Naive thymus-derived CD4-positive, alpha-beta T cell (primary cell): ENCODE data around the gene PDSS1. TPM values are rescaled to one million over a fixed set of nuclear protein-coding genes. Genes with fewer than 3 reads are reported as not detected.
A peak's percentile ranks its signal among the peaks of the same experiment; 100 is the strongest.

Source experiments
- ATAC-seq: fragments of 150-1000 bp; cut with Tn5 transposase; 2 replicates; pipeline ENCODE4 v1.10.0; 2021; ENCODE audit warnings: mild to moderate bottlenecking, moderate library complexity
- CTCF ChIA-PET: fragments of 350-600 bp; sonication (Branson Sonifier 250); formaldehyde crosslinking; loops from one replicate; lab custom pipeline; 2021; ENCODE audit warnings: antibody characterized with exemption; lab: Charles Lee
- POLR2A ChIA-PET: fragments of 350-600 bp; sonication (Branson Sonifier 250); formaldehyde crosslinking; loops from one replicate; lab custom pipeline; 2021; ENCODE audit warnings: antibody characterized with exemption, inconsistent platforms; lab: Charles Lee
- DNase-seq, 9 donors: peaks; one replicate each; pipeline versions ENCODE4 v3.0.0 to v3.0.0-alpha.2; 2020 to 2022; ENCODE audit warnings: mixed read lengths in 1 of 9
- H3K27ac ChIP-seq: one replicate; pipeline ENCODE4 v1.7.0; 2013; ENCODE audit warnings: mild to moderate bottlenecking, low read depth, low read length, moderate library complexity
- H3K27me3 ChIP-seq, 2 donors: one replicate each; pipeline ENCODE4 v1.7.0; 2013; ENCODE audit warnings: low read length in 2 of 2, mild to moderate bottlenecking in 2 of 2, moderate library complexity in 2 of 2; ENCODE audit not compliant: control insufficient read depth in 2 of 2, insufficient read depth in 2 of 2
- H3K36me3 ChIP-seq, 3 experiments: 1 replicate in 2 of 3; 2 replicates in 1 of 3; pipeline ENCODE4 v1.7.0; 2013; ENCODE audit warnings: low read length in 3 of 3, mild to moderate bottlenecking in 3 of 3, moderate library complexity in 1 of 3; ENCODE audit not compliant: insufficient read depth in 3 of 3, control insufficient read depth in 2 of 3
- H3K4me1 ChIP-seq, 2 donors: one replicate each; pipeline ENCODE4 v1.7.0; 2013; ENCODE audit warnings: low read length in 2 of 2, mild to moderate bottlenecking in 2 of 2, moderate library complexity in 1 of 2; ENCODE audit not compliant: control insufficient read depth in 2 of 2, insufficient read depth in 2 of 2
- H3K4me3 ChIP-seq: 2 replicates; pipeline ENCODE4 v1.7.0; 2013; ENCODE audit warnings: mild to moderate bottlenecking, low read length
- H3K9me3 ChIP-seq, 3 experiments: 1 replicate in 2 of 3; 2 replicates in 1 of 3; pipeline ENCODE4 v1.7.0; 2013; ENCODE audit warnings: low read length in 3 of 3; ENCODE audit not compliant: control insufficient read depth in 2 of 3
- H3K27ac Mint-ChIP-seq, 9 donors: one replicate each; pipeline ENCODE4 v1.8.0; 2020 to 2022; ENCODE audit warnings: mixed read lengths in 9 of 9, mild to moderate bottlenecking in 8 of 9, moderate library complexity in 5 of 9, inconsistent platforms in 2 of 9
- H3K27me3 Mint-ChIP-seq, 5 donors: one replicate each; pipeline ENCODE4 v1.8.0; 2021 to 2022; ENCODE audit warnings: mixed read lengths in 5 of 5, mild to moderate bottlenecking in 1 of 5
- H3K36me3 Mint-ChIP-seq, 5 donors: one replicate each; pipeline ENCODE4 v1.8.0; 2020 to 2022; ENCODE audit warnings: mixed read lengths in 5 of 5, mild to moderate bottlenecking in 3 of 5, inconsistent platforms in 1 of 5
- H3K4me1 Mint-ChIP-seq, 7 donors: one replicate each; pipeline ENCODE4 v1.8.0; 2020 to 2022; ENCODE audit warnings: mixed read lengths in 7 of 7, mild to moderate bottlenecking in 3 of 7, inconsistent platforms in 1 of 7
- H3K4me3 Mint-ChIP-seq, 10 donors: one replicate each; pipeline ENCODE4 v1.8.0; 2020 to 2022; ENCODE audit warnings: mild to moderate bottlenecking in 10 of 10, mixed read lengths in 10 of 10, moderate library complexity in 6 of 10, inconsistent platforms in 2 of 10
- H3K9me3 Mint-ChIP-seq, 11 donors: one replicate each; pipeline ENCODE4 v1.8.0; 2020 to 2022; ENCODE audit warnings: mixed read lengths in 11 of 11, mild to moderate bottlenecking in 4 of 11, inconsistent platforms in 1 of 11, moderate library complexity in 1 of 11
- intact Hi-C, 2 donors: fragments of 100-400 bp; cut with micrococcal nuclease; formaldehyde crosslinking; loops; one replicate each; pipeline ENCODE4 v1.15.1; 2023
- polyA plus RNA-seq, 2 donors: library from polyadenylated mRNA; unstranded; fragments of 300-500 nt; fragmentation: Illumina TruSeq; gene quantifications; one replicate each; pipeline ENCODE4 v1.2.3, GENCODE V29; 2021
- total RNA-seq, 6 experiments: library from RNA in 5 of 6; stranded (reverse) in 5 of 6; gene quantifications; 1 replicate in 5 of 6; 2 replicates in 1 of 6; pipeline ENCODE4 v1.2.3 and lab custom pipeline; 2021 to 2026

Gene PDSS1
- total and polyA plus RNA-seq, 7 experiments from 2014 or later, result 3.8 to 15.2 (median 4.7) TPM

GRCh38 chr10:26729395-26729794 is 31.9 kb downstream of the PDSS1 start:
- ATAC-seq, result no peak
- POLR2A ChIA-PET, result interaction anchor here (0.6 kb wide), 1 partner anchor 11 kb away, joined by 3 read pairs; no protein-coding TSS in a partner anchor

DNA sequence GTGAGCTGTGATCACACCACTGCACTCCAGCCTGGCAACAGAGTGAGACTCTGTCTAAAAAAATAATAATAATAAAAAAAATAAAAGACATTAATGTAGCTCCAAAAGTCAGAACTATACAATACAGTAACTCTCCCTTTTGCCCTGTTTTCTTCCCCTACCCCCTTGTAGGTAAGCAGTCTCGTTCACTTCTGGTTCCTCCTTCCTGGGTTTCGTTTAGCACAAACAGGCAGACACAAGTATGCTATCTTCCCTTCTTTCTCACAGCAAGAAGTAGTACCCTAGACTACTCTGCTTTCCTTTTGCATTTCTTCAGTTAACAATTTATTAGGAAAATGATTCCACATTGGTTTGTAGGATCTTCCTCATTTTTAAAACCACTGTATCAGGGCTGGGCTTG is 33.1 kb downstream of the PDSS1 start:
- Histone ChIP-seq H3K27me3 (no peaks in the 10 kb centered on the region), H3K4me3 (no peak overlapping the region), H3K4me1 (no peaks in the 10 kb centered on the region), H3K36me3 (peaks cover 0 to 22% (median 0%) of the 10 kb centered on the region in 3 experiments), H3K9me3 (no peaks in the 10 kb centered on the region), H3K27ac (no peak overlapping the region)
- ChIA-PET CTCF (interaction anchor here (0.9 to 1.4 kb wide), 2 partner anchors 13 to 150 kb away, joined by 3 to 5 read pairs; no protein-coding TSS in a partner anchor), POLR2A (no interaction called here)
- Mint-ChIP-seq H3K36me3 (peaks cover 3 to 38% (median 20%) of the 10 kb centered on the region in 5 donors), H3K27ac (no peak overlapping the region), H3K27me3 (no peaks in the 10 kb centered on the region), H3K4me1 (peaks cover 0 to 16% (median 6%) of the 10 kb centered on the region in 7 donors), H3K4me3 (no peak overlapping the region), H3K9me3 (no peaks in the 10 kb centered on the region)
- ATAC-seq (no peak), DNase-seq (no peak)
- intact Hi-C loops, result loop anchor here in 1 of 2 donors (10.0 kb wide), 1 partner anchor 374 kb away; the partner anchor contains the start of gene ANKRD26

More at GRCh38 chr10:26729395-26729794, 31.9 kb downstream of the PDSS1 start:
- no peak overlapping the region for H3K4me3 ChIP-seq
- H3K4me1 ChIP-seq, result no peaks in the 10 kb centered on the region
- H3K36me3 Mint-ChIP-seq, result peaks cover 0 to 30% (median 13%) of the 10 kb centered on the region in 5 donors
- H3K4me1 Mint-ChIP-seq, result peaks cover 0 to 10% (median 5%) of the 10 kb centered on the region in 7 donors
- H3K4me3 Mint-ChIP-seq, result no peak overlapping the region
- H3K36me3 ChIP-seq, result peaks cover 0 to 26% (median 0%) of the 10 kb centered on the region in 3 experiments
- no peaks in the 10 kb centered on the region for H3K27me3 Mint-ChIP-seq
- no peaks in the 10 kb centered on the region for H3K9me3 ChIP-seq
- no peak overlapping the region for H3K27ac ChIP-seq
- H3K27ac Mint-ChIP-seq, result no peak overlapping the region
- H3K9me3 Mint-ChIP-seq, result no peaks in the 10 kb centered on the region
- H3K27me3 ChIP-seq, result no peaks in the 10 kb centered on the region
- DNase-seq, result no peak
- CTCF ChIA-PET, result interaction anchor here (1.4 kb wide), 1 partner anchor 151 kb away, joined by 5 read pairs; no protein-coding TSS in a partner anchor
- intact Hi-C loops, result loop anchor here (5.0 kb wide), 3 partner anchors 37 to 1002 kb away; no protein-coding TSS in a partner anchor

GRCh38 chr10:26733750-26734568 is 36.5 kb downstream of the PDSS1 start:
- no peaks in the 10 kb centered on the region for H3K9me3 ChIP-seq
- DNase-seq (no peak), ATAC-seq (no peak)
- H3K27me3 Mint-ChIP-seq, result no peaks in the 10 kb centered on the region
- H3K36me3 ChIP-seq, result peaks cover 0 to 32% (median 0%) of the 10 kb centered on the region in 3 experiments
- H3K4me1 ChIP-seq, result no peaks in the 10 kb centered on the region
- no peak overlapping the region for H3K27ac ChIP-seq
- no peak overlapping the region for H3K4me3 Mint-ChIP-seq
- POLR2A ChIA-PET, result interaction anchor here (0.9 kb wide), 1 partner anchor 8 kb away, joined by 3 read pairs; no protein-coding TSS in a partner anchor
- peak overlapping the region in 5 of 9 donors; percentile 10 to 77 (median 59) for H3K27ac Mint-ChIP-seq
- H3K27me3 ChIP-seq, result no peaks in the 10 kb centered on the region
- peaks cover 0 to 36% (median 0%) of the 10 kb centered on the region in 7 donors for H3K4me1 Mint-ChIP-seq
- CTCF ChIA-PET, result interaction anchor here (2.3 kb wide), 1 partner anchor 7 kb away, joined by 6 read pairs; no protein-coding TSS in a partner anchor
- peaks cover 5 to 39% (median 18%) of the 10 kb centered on the region in 5 donors for H3K36me3 Mint-ChIP-seq
- no peak overlapping the region for H3K4me3 ChIP-seq
- H3K9me3 Mint-ChIP-seq, result no peaks in the 10 kb centered on the region
- intact Hi-C loops, result loop anchor here in 1 of 2 donors (10.0 kb wide), 1 partner anchor 371 kb away; the partner anchor contains the start of gene ANKRD26

DNA sequence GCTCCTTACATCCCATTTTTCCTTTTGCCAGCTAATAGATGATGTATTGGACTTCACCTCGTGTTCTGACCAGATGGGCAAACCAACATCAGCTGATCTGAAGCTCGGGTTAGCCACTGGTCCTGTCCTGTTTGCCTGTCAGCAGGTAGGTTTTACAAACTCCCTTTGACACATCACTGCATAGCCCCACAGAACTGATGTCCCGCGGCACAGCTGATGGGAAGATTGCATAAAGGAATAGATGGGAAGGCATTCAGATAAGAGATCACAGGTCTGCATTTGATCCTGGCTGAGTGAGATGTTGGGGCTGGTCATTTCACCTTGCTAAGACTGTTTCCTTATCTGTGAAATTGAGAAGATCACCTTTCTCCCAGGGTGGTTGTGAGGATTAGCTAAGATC is 37.9 kb downstream of the PDSS1 start:
- H3K27me3 ChIP-seq, result no peaks in the 10 kb centered on the region
- ATAC-seq, result no peak
- POLR2A ChIA-PET, result interaction anchor here (0.6 kb wide), 1 partner anchor 13 kb away, joined by 3 read pairs; no protein-coding TSS in a partner anchor
- peaks cover 5 to 40% (median 12%) of the 10 kb centered on the region in 5 donors for H3K36me3 Mint-ChIP-seq
- peaks cover 0 to 47% (median 0%) of the 10 kb centered on the region in 7 donors for H3K4me1 Mint-ChIP-seq
- H3K9me3 Mint-ChIP-seq, result no peaks in the 10 kb centered on the region
- no peak overlapping the region for H3K4me3 Mint-ChIP-seq
- H3K4me1 ChIP-seq, result no peaks in the 10 kb centered on the region
- no peaks in the 10 kb centered on the region for H3K9me3 ChIP-seq
- intact Hi-C loops, result loop anchor here in 1 of 2 donors (5.0 to 10.0 kb wide), 3 partner anchors 38 to 417 kb away; partner anchors contain the start of genes ANKRD26, PDSS1 and YME1L1
- CTCF ChIA-PET, result interaction anchor here (2.3 kb wide), 1 partner anchor 9 kb away, joined by 6 read pairs; no protein-coding TSS in a partner anchor
- H3K36me3 ChIP-seq, result peaks cover 0 to 32% (median 0%) of the 10 kb centered on the region in 3 experiments
- no peaks in the 10 kb centered on the region for H3K27me3 Mint-ChIP-seq
- H3K27ac ChIP-seq, result no peak overlapping the region
- peak overlapping the region in 7 of 9 donors; percentile 6 to 77 (median 53) for H3K27ac Mint-ChIP-seq
- no peak for DNase-seq
- H3K4me3 ChIP-seq, result no peak overlapping the region

DNA sequence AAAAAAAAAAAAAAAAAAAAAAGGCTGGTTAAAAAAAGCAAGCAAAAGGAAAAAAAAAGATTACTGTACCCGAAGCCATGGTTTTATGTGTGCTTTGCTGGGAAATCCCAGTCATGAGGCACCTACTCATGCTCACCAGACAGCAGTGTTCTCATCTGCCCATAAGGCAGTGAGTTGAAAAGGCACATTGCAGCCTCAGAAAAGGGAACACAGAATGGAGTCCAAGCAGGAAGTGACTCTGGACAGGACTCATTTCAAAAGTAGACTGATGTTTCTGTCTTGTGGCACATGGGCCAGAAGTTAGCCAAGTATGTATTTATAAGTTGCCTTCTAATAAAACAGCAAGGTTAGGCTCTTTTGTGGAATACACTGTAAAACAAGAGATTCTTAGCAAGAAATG is 40.2 kb downstream of the PDSS1 start:
- Mint-ChIP-seq H3K9me3 (no peaks in the 10 kb centered on the region), H3K27me3 (no peaks in the 10 kb centered on the region), H3K36me3 (peaks cover 5 to 50% (median 18%) of the 10 kb centered on the region in 5 donors), H3K4me1 (peaks cover 0 to 59% (median 0%) of the 10 kb centered on the region in 7 donors), H3K4me3 (peak overlapping the region in 1 of 10 donors; percentile 7), H3K27ac (peak overlapping the region in 7 of 9 donors; percentile 46 to 89 (median 69))
- Histone ChIP-seq H3K4me1 (no peaks in the 10 kb centered on the region), H3K36me3 (peaks cover 0 to 26% (median 0%) of the 10 kb centered on the region in 3 experiments), H3K9me3 (no peaks in the 10 kb centered on the region), H3K4me3 (no peak overlapping the region), H3K27me3 (no peaks in the 10 kb centered on the region), H3K27ac (no peak overlapping the region)
- intact Hi-C loops, result loop anchor here in 1 of 2 donors (5.0 to 10.0 kb wide), 3 partner anchors 40 to 415 kb away; partner anchors contain the start of genes ANKRD26, PDSS1 and YME1L1
- ATAC-seq (peak; percentile 84), DNase-seq (peak in 1 of 9 donors; percentile 51)
- POLR2A ChIA-PET, result no interaction called here
- CTCF ChIA-PET, result no interaction called here

- DNase-seq (no peak), ATAC-seq (no peak)
- Histone ChIP-seq H3K4me3 (no peak overlapping the region), H3K36me3 (peaks cover 0 to 32% (median 0%) of the 10 kb centered on the region in 3 experiments), H3K27me3 (no peaks in the 10 kb centered on the region), H3K27ac (no peak overlapping the region), H3K4me1 (no peaks in the 10 kb centered on the region), H3K9me3 (no peaks in the 10 kb centered on the region)
- Mint-ChIP-seq H3K27me3 (no peaks in the 10 kb centered on the region), H3K27ac (peak overlapping the region in 8 of 9 donors; percentile 17 to 89 (median 69)), H3K9me3 (no peaks in the 10 kb centered on the region), H3K4me1 (peaks cover 0 to 64% (median 0%) of the 10 kb centered on the region in 7 donors), H3K4me3 (peak overlapping the region in 1 of 10 donors; percentile 17), H3K36me3 (peaks cover 5 to 55% (median 18%) of the 10 kb centered on the region in 5 donors)
- ChIA-PET CTCF (interaction anchor here (0.9 kb wide), 1 partner anchor 12 kb away, joined by 3 read pairs; no protein-coding TSS in a partner anchor), POLR2A (no interaction called here)
- intact Hi-C loops, result loop anchor here in 1 of 2 donors (5.0 to 10.0 kb wide), 3 partner anchors 41 to 414 kb away; partner anchors contain the start of genes ANKRD26, PDSS1 and YME1L1
Measured at GRCh38 chr10:26738301-26738911, 40.9 kb downstream of the PDSS1 start.
